SK-N-SH (cell line): ENCODE measurements around the gene ACVRL1. TPM values are rescaled to one million over a fixed set of nuclear protein-coding genes. Genes with fewer than 3 reads are reported as not detected.

Source experiments
- CTCF ChIA-PET: fragments of 300-600, 350-600 bp; formaldehyde crosslinking; extraction: SDS; loops from one replicate; lab custom pipeline; 2021; lab: Yijun Ruan, JAX
- POLR2A ChIA-PET: fragments of 350-600 bp; sonication (Branson Sonifier 250); formaldehyde crosslinking; extraction: SDS; loops from one replicate; lab custom pipeline; 2020; ENCODE audit warnings: antibody characterized with exemption, inconsistent platforms; lab: Yijun Ruan, JAX
- DNase-seq: peaks from one replicate; pipeline ENCODE4 v3.0.0; 2012
- H2AFZ ChIP-seq: fragments of 200-600 bp; sonication (generic); 2 replicates; pipeline ENCODE4 v1.8.1; 2016; ENCODE audit warnings: antibody characterized with exemption, mild to moderate bottlenecking, low read depth
- H3F3A ChIP-seq: fragments of 200-600 bp; sonication (generic); replicated peaks from 2 replicates; pipeline ENCODE3; 2016; ENCODE audit warnings: antibody characterized with exemption, mild to moderate bottlenecking; ENCODE audit not compliant: insufficient read depth
- H3K27ac ChIP-seq, 2 experiments: fragments of 200-500 bp in 1 of 2; fragments of 200-600 bp in 1 of 2; sonication (Bioruptor generic) in 1 of 2; sonication (generic), shearing (Covaris generic) in 1 of 2; 2 replicates each; pipeline versions ENCODE4 v1.5.1 to v1.6.1; 2014 to 2016; ENCODE audit warnings: low read depth in 2 of 2, inconsistent platforms in 1 of 2, low read length in 1 of 2, mild to moderate bottlenecking in 1 of 2, mixed read lengths in 1 of 2
- H3K27me3 ChIP-seq: fragments of 200-600 bp; sonication (generic), shearing (Covaris generic); 2 replicates; pipeline ENCODE4 v1.6.1; 2016; ENCODE audit warnings: mixed run types; ENCODE audit not compliant: insufficient read depth
- H3K36me3 ChIP-seq, 2 experiments: fragments of 200-500 bp in 1 of 2; fragments of 200-600 bp in 1 of 2; sonication (Bioruptor generic) in 1 of 2; sonication (generic) in 1 of 2; replicated peaks in 1 of 2; 2 replicates each; pipeline versions ENCODE3 to v1.5.1; 2014 to 2016; ENCODE audit warnings: low read length in 1 of 2, mild to moderate bottlenecking in 1 of 2; ENCODE audit not compliant: insufficient read depth in 2 of 2, control insufficient read depth in 1 of 2
- H3K4me1 ChIP-seq, 2 experiments: fragments of 200-500 bp in 1 of 2; fragments of 200-600 bp in 1 of 2; sonication (Bioruptor generic) in 1 of 2; sonication (generic), shearing (Covaris generic) in 1 of 2; 2 replicates each; pipeline versions ENCODE4 v1.5.1 to v1.6.1; 2014 to 2016; ENCODE audit warnings: low read depth in 1 of 2, low read length in 1 of 2, mixed run types in 1 of 2; ENCODE audit not compliant: insufficient read depth in 2 of 2, control insufficient read depth in 1 of 2
- H3K4me2 ChIP-seq: fragments of 200-600 bp; sonication (generic), shearing (Covaris generic); 2 replicates; pipeline ENCODE4 v1.6.1; 2017; ENCODE audit warnings: mixed run types
- H3K4me3 ChIP-seq, 2 experiments: fragments of 200-500 bp in 1 of 2; fragments of 200-600 bp in 1 of 2; sonication (Bioruptor generic) in 1 of 2; sonication (generic), shearing (Covaris generic) in 1 of 2; 2 replicates each; pipeline versions ENCODE4 v1.5.1 to v1.8.1; 2014 to 2016; ENCODE audit warnings: low read depth in 2 of 2, inconsistent platforms in 1 of 2, low read length in 1 of 2, mild to moderate bottlenecking in 1 of 2, mixed read lengths in 1 of 2, moderate library complexity in 1 of 2
- H3K79me2 ChIP-seq: fragments of 200-600 bp; sonication (generic); 2 replicates; pipeline ENCODE4 v1.8.1; 2017; ENCODE audit warnings: mild to moderate bottlenecking; ENCODE audit not compliant: insufficient read depth
- H3K9ac ChIP-seq: fragments of 200-600 bp; sonication (generic); 2 replicates; pipeline ENCODE4 v1.6.1; 2017; ENCODE audit warnings: mixed run types
- H3K9me2 ChIP-seq: fragments of 200-600 bp; sonication (generic); 2 replicates; pipeline ENCODE4 v1.6.1; 2017; ENCODE audit warnings: mixed run types
- H3K9me3 ChIP-seq: fragments of 200-600 bp; sonication (generic); 2 replicates; pipeline ENCODE4 v1.6.1; 2017; ENCODE audit warnings: mixed run types, mild to moderate bottlenecking, moderate library complexity
- H4K20me1 ChIP-seq: fragments of 200-600 bp; sonication (generic); 2 replicates; pipeline ENCODE4 v1.6.1; 2017; ENCODE audit warnings: mild to moderate bottlenecking, mixed run types; ENCODE audit not compliant: insufficient read depth
- CTCF ChIP-seq: fragments of 200-600 bp; sonication (generic); IDR thresholded peaks from 2 replicates; pipeline ENCODE4 v1.6.1; 2017; ENCODE audit warnings: antibody characterized with exemption, mild to moderate bottlenecking, moderate library complexity
- ELF1 ChIP-seq: IDR thresholded peaks from 2 replicates; pipeline ENCODE4 v1.4.0; 2012
- FOSL2 ChIP-seq: IDR thresholded peaks from 2 replicates; pipeline ENCODE4 v1.4.0; 2012; ENCODE audit warnings: low read depth, mild to moderate bottlenecking, moderate library complexity, borderline replicate concordance
- FOXJ3 ChIP-seq: sonication (generic); formaldehyde crosslinking; IDR thresholded peaks from 2 replicates; pipeline ENCODE4 v1.5.1; 2020; ENCODE audit warnings: mild to moderate bottlenecking, missing genetic modification reagents
- FOXM1 ChIP-seq: IDR thresholded peaks from 2 replicates; pipeline ENCODE4 v1.4.0; 2012; ENCODE audit warnings: low read depth, mild to moderate bottlenecking
- GATA2 ChIP-seq: sonication (generic); formaldehyde crosslinking; IDR thresholded peaks from 2 replicates; pipeline ENCODE4 v1.5.0; 2020; ENCODE audit warnings: mild to moderate bottlenecking, missing genetic modification reagents
- JUND ChIP-seq: IDR thresholded peaks from 2 replicates; pipeline ENCODE4 v1.4.0; 2012
- NRF1 ChIP-seq: IDR thresholded peaks from 2 replicates; pipeline ENCODE4 v1.6.1; 2012; ENCODE audit warnings: low read depth, mild to moderate bottlenecking, low read length
- POLR2AphosphoS5 ChIP-seq: IDR thresholded peaks from 2 replicates; pipeline ENCODE4 v1.6.1; 2012; ENCODE audit warnings: low read depth, low read length
- RFX5 ChIP-seq: IDR thresholded peaks from 2 replicates; pipeline ENCODE4 v1.6.1; 2012; ENCODE audit warnings: mild to moderate bottlenecking, improper control_type of control experiment, low read length
- SMC3 ChIP-seq: IDR thresholded peaks from 2 replicates; pipeline ENCODE4 v1.6.1; 2012; ENCODE audit warnings: low read depth, low read length, improper control_type of control experiment
- TAF1 ChIP-seq: IDR thresholded peaks from 2 replicates; pipeline ENCODE4 v1.6.1; 2012; ENCODE audit warnings: low read depth, mild to moderate bottlenecking, low read length, moderate library complexity, borderline replicate concordance
- TCF12 ChIP-seq: IDR thresholded peaks from 2 replicates; pipeline ENCODE4 v1.4.0; 2012
- TEAD4 ChIP-seq: IDR thresholded peaks from 2 replicates; pipeline ENCODE4 v1.4.0; 2012; ENCODE audit warnings: mild to moderate bottlenecking, borderline replicate concordance; ENCODE audit not compliant: insufficient read depth
- USF1 ChIP-seq: IDR thresholded peaks from 2 replicates; pipeline ENCODE4 v1.4.0; 2012; ENCODE audit warnings: low read depth, borderline replicate concordance
- WGBS: methylation state at CpG from one replicate; pipeline ENCODE4 v1.1.6; 2017; ENCODE audit warnings: low lambda C conversion rate; 5-methylcytosine and 5-hydroxymethylcytosine counted together
- polyA plus RNA-seq, 3 experiments: library from polyadenylated mRNA; depleted of rRNA; stranded (reverse); fragments of >200 nt; gene quantifications; 2 replicates each; pipeline ENCODE4 v1.2.3, GENCODE V29; 2012
- TF ChIP-seq, protein P1 (sequence below): IDR thresholded peaks from 2 replicates; pipeline ENCODE4 v1.4.0; 2012; ENCODE audit warnings: low read depth
- TF ChIP-seq, protein P2 (sequence below): IDR thresholded peaks from 2 replicates; pipeline ENCODE4; 2012

The ACVRL1 gene
- polyA plus RNA-seq, 1 of the 3 experiments (the other 2 are of a cell fraction) = 0.07 TPM

GRCh38 chr12:51867371-51867770 is 39.9 kb upstream of the ACVRL1 start:
- Histone ChIP-seq H3K9me2 (no peaks in the 10 kb centered on the region), H3K27ac (no peak overlapping the region), H3F3A (no peaks in the 10 kb centered on the region), H3K36me3 (no peaks in the 10 kb centered on the region), H4K20me1 (no peaks in the 10 kb centered on the region), H3K9ac (no peak overlapping the region), H2AFZ (no peak overlapping the region), H3K4me3 (no peak overlapping the region), H3K9me3 (no peaks in the 10 kb centered on the region), H3K4me1 (peaks cover 0 to 51% of the 10 kb centered on the region in 2 experiments; a peak in 1 of 4 replicates), H3K27me3 (no peaks in the 10 kb centered on the region; the same call in 1 of the 2 replicates)
- CTCF ChIA-PET = interaction anchor here (0.8 to 18.2 kb wide), 7 partner anchors 8 to 446 kb away, joined by 3 to 194 read pairs (median 4); partner anchors contain the start of gene FIGNL2
- DNase-seq = no peak
- TF ChIP-seq FOXM1 = no peak
- TF ChIP-seq GATA2 (CRISPR knock-in tag) = no peak
- no peak for TF ChIP-seq POLR2AphosphoS5
- no peak for TF ChIP-seq ELF1
- TF ChIP-seq RFX5 = no peak
- TF ChIP-seq, protein P1, sequence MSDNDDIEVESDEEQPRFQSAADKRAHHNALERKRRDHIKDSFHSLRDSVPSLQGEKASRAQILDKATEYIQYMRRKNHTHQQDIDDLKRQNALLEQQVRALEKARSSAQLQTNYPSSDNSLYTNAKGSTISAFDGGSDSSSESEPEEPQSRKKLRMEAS = no peak
- no peak for TF ChIP-seq SMC3
- no peak for TF ChIP-seq TCF12
- TF ChIP-seq NRF1 = no peak
- TF ChIP-seq, protein P2, sequence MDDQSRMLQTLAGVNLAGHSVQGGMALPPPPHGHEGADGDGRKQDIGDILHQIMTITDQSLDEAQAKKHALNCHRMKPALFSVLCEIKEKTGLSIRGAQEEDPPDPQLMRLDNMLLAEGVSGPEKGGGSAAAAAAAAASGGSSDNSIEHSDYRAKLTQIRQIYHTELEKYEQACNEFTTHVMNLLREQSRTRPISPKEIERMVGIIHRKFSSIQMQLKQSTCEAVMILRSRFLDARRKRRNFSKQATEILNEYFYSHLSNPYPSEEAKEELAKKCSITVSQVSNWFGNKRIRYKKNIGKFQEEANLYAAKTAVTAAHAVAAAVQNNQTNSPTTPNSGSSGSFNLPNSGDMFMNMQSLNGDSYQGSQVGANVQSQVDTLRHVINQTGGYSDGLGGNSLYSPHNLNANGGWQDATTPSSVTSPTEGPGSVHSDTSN = no peak
- TF ChIP-seq FOSL2 = no peak
- TF ChIP-seq, all 33 proteins: peak for 0
- Histone ChIP-seq H3K79me2 (no peaks in the 10 kb centered on the region), H3K4me2 (no peak overlapping the region)
- POLR2A ChIA-PET = interaction anchor here (0.6 kb wide), 1 partner anchor 10 kb away, joined by 3 read pairs; no protein-coding TSS in a partner anchor

GRCh38 chr12:51867796-51868428 is 39.4 kb upstream of the ACVRL1 start:
- WGBS = 96% methylated on average over 12 of the region's 12 CpGs
- no peaks in the 10 kb centered on the region for H3F3A ChIP-seq

More at GRCh38 chr12:51867796-51868428, 39.4 kb upstream of the ACVRL1 start:
- Histone ChIP-seq H3K27me3 (no peaks in the 10 kb centered on the region; the same call in 1 of the 2 replicates), H3K9me2 (no peaks in the 10 kb centered on the region), H3K4me1 (peaks cover 0 to 51% of the 10 kb centered on the region in 2 experiments; a peak in 1 of 4 replicates), H3K79me2 (no peaks in the 10 kb centered on the region), H2AFZ (no peak overlapping the region), H3K4me2 (no peak overlapping the region), H3K27ac (no peak overlapping the region), H3K36me3 (no peaks in the 10 kb centered on the region), H3K4me3 (no peak overlapping the region), H4K20me1 (no peaks in the 10 kb centered on the region), H3K9me3 (no peaks in the 10 kb centered on the region), H3K9ac (no peak overlapping the region)
- no peak for DNase-seq
- ChIA-PET CTCF (interaction anchor here (0.7 to 18.2 kb wide), 6 partner anchors 9 to 113 kb away, joined by 3 to 194 read pairs (median 4); partner anchors contain the start of gene FIGNL2), POLR2A (interaction anchor here (0.6 kb wide), 1 partner anchor 11 kb away, joined by 3 read pairs; no protein-coding TSS in a partner anchor)
- TF ChIP-seq GATA2 (CRISPR knock-in tag) (no peak), RFX5 (no peak), FOSL2 (no peak), TAF1 (no peak), FOXJ3 (no peak), USF1 (no peak), CTCF (no peak), POLR2AphosphoS5 (no peak), TEAD4 (no peak), SMC3 (no peak), JUND (no peak)
